Measurements from ENCODE around the gene TRIM52. TPM values are rescaled to one million over a fixed set of nuclear protein-coding genes. Genes with fewer than 3 reads are reported as not detected.

The TRIM52 gene
- total and polyA plus RNA-seq, 2 of the 13 experiments (the other 11 are each of a cell fraction or from before 2014, with no cell fraction given), result 7.2 to 11.6 TPM

DNA sequence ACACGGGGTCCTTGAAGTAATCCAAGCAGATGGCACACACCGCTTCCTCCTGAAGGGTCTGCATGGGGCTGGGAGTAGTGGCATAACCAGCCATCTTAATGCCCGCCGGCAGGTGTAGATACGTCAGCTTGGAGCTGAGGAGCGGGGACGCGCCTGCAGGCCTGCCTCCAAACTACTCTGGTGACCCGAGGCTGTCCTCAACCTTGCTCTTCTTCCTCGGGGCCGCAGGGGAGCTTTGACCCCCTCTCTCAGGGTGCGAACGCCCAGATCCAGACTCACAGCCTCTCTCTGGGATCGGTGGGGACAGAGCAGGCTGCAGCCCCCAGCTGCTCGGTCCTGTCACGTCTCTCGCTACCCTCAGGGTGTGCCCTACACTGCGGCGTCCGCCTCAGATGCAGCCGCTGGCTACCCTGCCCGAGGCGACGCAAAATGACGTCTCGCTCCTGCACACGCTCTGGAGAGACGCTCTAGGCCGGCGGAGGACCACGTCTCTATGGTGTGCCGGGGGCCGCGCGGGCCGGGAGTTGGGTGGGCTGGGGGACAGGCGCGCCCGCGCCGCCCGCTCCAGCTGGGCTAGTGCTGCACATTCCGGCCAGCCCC, at the start of gene TRIM52 (continued):
- TF ChIP-seq ASH2L (IDR thresholded peaks at IDR 0.05; ENCODE audit: insufficient read length, low read depth, low read length), result no peak
- peak; percentile 92 for TF ChIP-seq ZNF350 (CRISPR knock-in tag; IDR thresholded peaks at IDR 0.05; ENCODE audit: borderline replicate concordance, low read depth)
- TF ChIP-seq SMARCE1 (IDR thresholded peaks at IDR 0.05; ENCODE audit: borderline replicate concordance), result no peak
- TF ChIP-seq, protein P1, sequence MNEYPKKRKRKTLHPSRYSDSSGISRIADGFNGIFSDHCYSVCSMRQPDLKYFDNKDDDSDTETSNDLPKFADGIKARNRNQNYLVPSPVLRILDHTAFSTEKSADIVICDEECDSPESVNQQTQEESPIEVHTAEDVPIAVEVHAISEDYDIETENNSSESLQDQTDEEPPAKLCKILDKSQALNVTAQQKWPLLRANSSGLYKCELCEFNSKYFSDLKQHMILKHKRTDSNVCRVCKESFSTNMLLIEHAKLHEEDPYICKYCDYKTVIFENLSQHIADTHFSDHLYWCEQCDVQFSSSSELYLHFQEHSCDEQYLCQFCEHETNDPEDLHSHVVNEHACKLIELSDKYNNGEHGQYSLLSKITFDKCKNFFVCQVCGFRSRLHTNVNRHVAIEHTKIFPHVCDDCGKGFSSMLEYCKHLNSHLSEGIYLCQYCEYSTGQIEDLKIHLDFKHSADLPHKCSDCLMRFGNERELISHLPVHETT (CRISPR knock-in tag; conservative IDR thresholded peaks at IDR 0.05), result peak; percentile 79
- TF ChIP-seq ZNF263 (CRISPR knock-in tag; IDR thresholded peaks at IDR 0.05), result peak; percentile 6; the same call in 1 of the 2 replicates
- peak; percentile 95 for TF ChIP-seq TGIF2 (CRISPR knock-in tag; IDR thresholded peaks at IDR 0.05)
- TF ChIP-seq, protein P2, sequence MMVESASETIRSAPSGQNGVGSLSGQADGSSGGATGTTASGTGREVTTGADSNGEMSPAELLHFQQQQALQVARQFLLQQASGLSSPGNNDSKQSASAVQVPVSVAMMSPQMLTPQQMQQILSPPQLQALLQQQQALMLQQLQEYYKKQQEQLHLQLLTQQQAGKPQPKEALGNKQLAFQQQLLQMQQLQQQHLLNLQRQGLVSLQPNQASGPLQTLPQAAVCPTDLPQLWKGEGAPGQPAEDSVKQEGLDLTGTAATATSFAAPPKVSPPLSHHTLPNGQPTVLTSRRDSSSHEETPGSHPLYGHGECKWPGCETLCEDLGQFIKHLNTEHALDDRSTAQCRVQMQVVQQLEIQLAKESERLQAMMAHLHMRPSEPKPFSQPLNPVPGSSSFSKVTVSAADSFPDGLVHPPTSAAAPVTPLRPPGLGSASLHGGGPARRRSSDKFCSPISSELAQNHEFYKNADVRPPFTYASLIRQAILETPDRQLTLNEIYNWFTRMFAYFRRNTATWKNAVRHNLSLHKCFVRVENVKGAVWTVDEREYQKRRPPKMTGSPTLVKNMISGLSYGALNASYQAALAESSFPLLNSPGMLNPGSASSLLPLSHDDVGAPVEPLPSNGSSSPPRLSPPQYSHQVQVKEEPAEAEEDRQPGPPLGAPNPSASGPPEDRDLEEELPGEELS (CRISPR knock-in tag; IDR thresholded peaks at IDR 0.05), result no peak
- TF ChIP-seq, protein P3, sequence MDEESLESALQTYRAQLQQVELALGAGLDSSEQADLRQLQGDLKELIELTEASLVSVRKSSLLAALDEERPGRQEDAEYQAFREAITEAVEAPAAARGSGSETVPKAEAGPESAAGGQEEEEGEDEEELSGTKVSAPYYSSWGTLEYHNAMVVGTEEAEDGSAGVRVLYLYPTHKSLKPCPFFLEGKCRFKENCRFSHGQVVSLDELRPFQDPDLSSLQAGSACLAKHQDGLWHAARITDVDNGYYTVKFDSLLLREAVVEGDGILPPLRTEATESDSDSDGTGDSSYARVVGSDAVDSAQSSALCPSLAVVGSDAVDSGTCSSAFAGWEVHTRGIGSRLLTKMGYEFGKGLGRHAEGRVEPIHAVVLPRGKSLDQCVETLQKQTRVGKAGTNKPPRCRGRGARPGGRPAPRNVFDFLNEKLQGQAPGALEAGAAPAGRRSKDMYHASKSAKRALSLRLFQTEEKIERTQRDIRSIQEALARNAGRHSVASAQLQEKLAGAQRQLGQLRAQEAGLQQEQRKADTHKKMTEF (CRISPR knock-in tag; IDR thresholded peaks at IDR 0.05), result peak; percentile 68
- TF ChIP-seq, protein P4, sequence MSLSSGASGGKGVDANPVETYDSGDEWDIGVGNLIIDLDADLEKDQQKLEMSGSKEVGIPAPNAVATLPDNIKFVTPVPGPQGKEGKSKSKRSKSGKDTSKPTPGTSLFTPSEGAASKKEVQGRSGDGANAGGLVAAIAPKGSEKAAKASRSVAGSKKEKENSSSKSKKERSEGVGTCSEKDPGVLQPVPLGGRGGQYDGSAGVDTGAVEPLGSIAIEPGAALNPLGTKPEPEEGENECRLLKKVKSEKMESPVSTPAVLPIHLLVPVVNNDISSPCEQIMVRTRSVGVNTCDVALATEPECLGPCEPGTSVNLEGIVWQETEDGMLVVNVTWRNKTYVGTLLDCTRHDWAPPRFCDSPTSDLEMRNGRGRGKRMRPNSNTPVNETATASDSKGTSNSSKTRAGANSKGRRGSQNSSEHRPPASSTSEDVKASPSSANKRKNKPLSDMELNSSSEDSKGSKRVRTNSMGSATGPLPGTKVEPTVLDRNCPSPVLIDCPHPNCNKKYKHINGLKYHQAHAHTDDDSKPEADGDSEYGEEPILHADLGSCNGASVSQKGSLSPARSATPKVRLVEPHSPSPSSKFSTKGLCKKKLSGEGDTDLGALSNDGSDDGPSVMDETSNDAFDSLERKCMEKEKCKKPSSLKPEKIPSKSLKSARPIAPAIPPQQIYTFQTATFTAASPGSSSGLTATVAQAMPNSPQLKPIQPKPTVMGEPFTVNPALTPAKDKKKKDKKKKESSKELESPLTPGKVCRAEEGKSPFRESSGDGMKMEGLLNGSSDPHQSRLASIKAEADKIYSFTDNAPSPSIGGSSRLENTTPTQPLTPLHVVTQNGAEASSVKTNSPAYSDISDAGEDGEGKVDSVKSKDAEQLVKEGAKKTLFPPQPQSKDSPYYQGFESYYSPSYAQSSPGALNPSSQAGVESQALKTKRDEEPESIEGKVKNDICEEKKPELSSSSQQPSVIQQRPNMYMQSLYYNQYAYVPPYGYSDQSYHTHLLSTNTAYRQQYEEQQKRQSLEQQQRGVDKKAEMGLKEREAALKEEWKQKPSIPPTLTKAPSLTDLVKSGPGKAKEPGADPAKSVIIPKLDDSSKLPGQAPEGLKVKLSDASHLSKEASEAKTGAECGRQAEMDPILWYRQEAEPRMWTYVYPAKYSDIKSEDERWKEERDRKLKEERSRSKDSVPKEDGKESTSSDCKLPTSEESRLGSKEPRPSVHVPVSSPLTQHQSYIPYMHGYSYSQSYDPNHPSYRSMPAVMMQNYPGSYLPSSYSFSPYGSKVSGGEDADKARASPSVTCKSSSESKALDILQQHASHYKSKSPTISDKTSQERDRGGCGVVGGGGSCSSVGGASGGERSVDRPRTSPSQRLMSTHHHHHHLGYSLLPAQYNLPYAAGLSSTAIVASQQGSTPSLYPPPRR (CRISPR knock-in tag; IDR thresholded peaks at IDR 0.05; ENCODE audit: borderline replicate concordance), result no peak; the same call in 1 of the 2 replicates
- no peak for TF ChIP-seq EZH2 (conservative IDR thresholded peaks at IDR 0.05; ENCODE audit: low read depth, low read length)
- no peak for TF ChIP-seq PRMT3 (CRISPR knock-in tag; IDR thresholded peaks at IDR 0.05; ENCODE audit: borderline replicate concordance, low read depth)
- no peak for TF ChIP-seq THAP7 (CRISPR knock-in tag; IDR thresholded peaks at IDR 0.05)
- 0 out of 2 replicates have a peak, but pooled peaks have one; percentile 50 for TF ChIP-seq GZF1 (CRISPR knock-in tag; IDR thresholded peaks at IDR 0.05)
- no peak for TF ChIP-seq NONO (IDR thresholded peaks at IDR 0.05)
- peak; percentile 84 for TF ChIP-seq NONO (CRISPR knock-in tag; conservative IDR thresholded peaks at IDR 0.05)

All from HepG2 (cell line).